Measurements from ENCODE around the gene GPR156.

DNA sequence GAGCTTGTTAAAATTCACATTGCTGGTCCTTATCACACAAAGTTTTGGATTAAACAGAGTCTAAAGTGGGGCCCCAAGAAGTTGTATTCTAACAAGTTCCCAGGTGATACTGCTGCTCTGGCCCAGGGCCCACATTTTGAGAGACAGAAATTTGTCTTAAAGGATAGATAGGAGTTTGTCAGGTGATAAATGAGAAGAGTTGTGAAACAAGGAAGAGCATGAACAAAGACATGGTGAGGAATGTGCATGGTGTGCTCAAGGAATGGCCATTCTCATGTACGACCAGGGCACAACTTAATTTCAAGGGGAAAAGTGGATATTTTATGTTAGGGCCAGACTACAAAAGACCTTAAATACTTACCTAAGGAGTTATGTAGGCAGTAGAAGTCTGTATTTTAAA, 75.6 kb downstream of the GPR156 start:
- TF ChIP-seq, protein P1, sequence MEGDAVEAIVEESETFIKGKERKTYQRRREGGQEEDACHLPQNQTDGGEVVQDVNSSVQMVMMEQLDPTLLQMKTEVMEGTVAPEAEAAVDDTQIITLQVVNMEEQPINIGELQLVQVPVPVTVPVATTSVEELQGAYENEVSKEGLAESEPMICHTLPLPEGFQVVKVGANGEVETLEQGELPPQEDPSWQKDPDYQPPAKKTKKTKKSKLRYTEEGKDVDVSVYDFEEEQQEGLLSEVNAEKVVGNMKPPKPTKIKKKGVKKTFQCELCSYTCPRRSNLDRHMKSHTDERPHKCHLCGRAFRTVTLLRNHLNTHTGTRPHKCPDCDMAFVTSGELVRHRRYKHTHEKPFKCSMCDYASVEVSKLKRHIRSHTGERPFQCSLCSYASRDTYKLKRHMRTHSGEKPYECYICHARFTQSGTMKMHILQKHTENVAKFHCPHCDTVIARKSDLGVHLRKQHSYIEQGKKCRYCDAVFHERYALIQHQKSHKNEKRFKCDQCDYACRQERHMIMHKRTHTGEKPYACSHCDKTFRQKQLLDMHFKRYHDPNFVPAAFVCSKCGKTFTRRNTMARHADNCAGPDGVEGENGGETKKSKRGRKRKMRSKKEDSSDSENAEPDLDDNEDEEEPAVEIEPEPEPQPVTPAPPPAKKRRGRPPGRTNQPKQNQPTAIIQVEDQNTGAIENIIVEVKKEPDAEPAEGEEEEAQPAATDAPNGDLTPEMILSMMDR (IDR thresholded peaks at IDR 0.05; ENCODE audit: extremely low read depth in 1 of 2, insufficient read depth in 1 of 2, low read depth in 1 of 2, low read length in 2 of 2) = no peak
- no peak for TF ChIP-seq POLR2A (IDR thresholded peaks at IDR 0.05; ENCODE audit: low read depth, low read length)
- TF ChIP-seq EZH2 (IDR thresholded peaks at IDR 0.05; ENCODE audit: borderline replicate concordance, low read depth, low read length, severe bottlenecking) = no peak
- no peak for TF ChIP-seq GATA2 (IDR thresholded peaks at IDR 0.05; ENCODE audit: insufficient read depth, insufficient read length, low read depth, low read length)

Data from endothelial cell of umbilical vein (primary cell).